A549 (cell line): ENCODE data around the gene POLR3GL. TPM values are rescaled to one million over a fixed set of nuclear protein-coding genes. Genes with fewer than 3 reads are reported as not detected.

ENCODE experiments used
- ATAC-seq, 2 experiments: fragments of 200-7000 bp in 1 of 2; fragments of >200 bp in 1 of 2; cut with Nextera tagmentation in 1 of 2; cut with Tn5 transposase in 1 of 2; 3 replicates each; pipeline versions ENCODE4 v1.8.0 to v1.9.1; 2018 to 2020; ENCODE audit warnings: mild to moderate bottlenecking in 1 of 2, moderate library complexity in 1 of 2
- CTCF ChIA-PET: fragments of 300-600 bp; sonication (Branson Sonifier 250); formaldehyde crosslinking; extraction: SDS; loops from one replicate; lab custom pipeline; 2021; ENCODE audit warnings: antibody characterized with exemption, inconsistent platforms; lab: Yijun Ruan, JAX
- POLR2A ChIA-PET: fragments of 350-600 bp; formaldehyde crosslinking; extraction: SDS; loops from one replicate; lab custom pipeline; 2021; ENCODE audit warnings: antibody characterized with exemption, inconsistent platforms; lab: Yijun Ruan, JAX
- DNase-seq, 2 experiments: peaks; one replicate each; pipeline versions ENCODE4 v3.0.0 to v3.0.0-alpha.2; 2011 to 2016; ENCODE audit warnings: low read depth in 1 of 2, low spot score in 1 of 2
- FAIRE-seq: peaks from 2 replicates; lab custom pipeline; 2011; peaks lifted over from hg19 to GRCh38; lab: Jason Lieb, UNC
- H3K27ac ChIP-seq, 2 experiments: fragments of >200 bp; sonication (Bioruptor Twin); formaldehyde crosslinking; 3 replicates each; pipeline ENCODE4 v1.5.1; 2016 to 2017
- H3K4me1 ChIP-seq: fragments of >200 bp; sonication (Bioruptor Twin); formaldehyde crosslinking; 3 replicates; pipeline ENCODE4 v1.6.1; 2016
- H3K4me2 ChIP-seq: fragments of >200 bp; sonication (Bioruptor Twin); formaldehyde crosslinking; 3 replicates; pipeline ENCODE4 v1.6.1; 2016
- H3K4me3 ChIP-seq: fragments of >200 bp; sonication (Bioruptor Twin); formaldehyde crosslinking; 3 replicates; pipeline ENCODE4 v1.5.1; 2016
- H3K9me3 ChIP-seq: fragments of >200 bp; sonication (Bioruptor Twin); formaldehyde crosslinking; 3 replicates; pipeline ENCODE4 v1.6.1; 2016
- CHD2 ChIP-seq: fragments of 150-350 bp; IDR thresholded peaks from 2 replicates; pipeline ENCODE4 v1.6.1; 2014; ENCODE audit warnings: low read length; ENCODE audit not compliant: partially characterized antibody
- CHD4 ChIP-seq: fragments of 200-600 bp; sonication (generic); IDR thresholded peaks from 2 replicates; pipeline ENCODE4 v1.6.1; 2016; ENCODE audit warnings: antibody characterized with exemption, mild to moderate bottlenecking, borderline replicate concordance
- ESRRA ChIP-seq: fragments of 150-350 bp; IDR thresholded peaks from 2 replicates; pipeline ENCODE4 v1.6.1; 2014; ENCODE audit warnings: mild to moderate bottlenecking, low read length, borderline replicate concordance
- FOSB ChIP-seq: fragments of 250-450 bp; sonication (Bioruptor Pico); IDR thresholded peaks from 2 replicates; pipeline ENCODE4 v1.5.0; 2020; ENCODE audit warnings: mild to moderate bottlenecking, moderate library complexity
- FOSL2 ChIP-seq, 2 experiments: fragments of 450-650 bp in 1 of 2; fragments of >200 bp in 1 of 2; sonication (Bioruptor Twin) in 1 of 2; formaldehyde crosslinking; IDR thresholded peaks; 2 replicates each; pipeline versions ENCODE4 v1.5.0 to v1.6.1; 2016 to 2020; ENCODE audit warnings: mild to moderate bottlenecking in 1 of 2, moderate library complexity in 1 of 2
- FOXS1 ChIP-seq: fragments of 250-450 bp; sonication (Bioruptor Pico); IDR thresholded peaks from 2 replicates; pipeline ENCODE4 v1.5.0; 2020; ENCODE audit warnings: mild to moderate bottlenecking, moderate library complexity
- HDAC2 ChIP-seq: fragments of 200-600 bp; sonication (generic); IDR thresholded peaks from 2 replicates; pipeline ENCODE4 v1.6.1; 2016
- HOXA7 ChIP-seq: fragments of 250-450 bp; sonication (Bioruptor Pico); IDR thresholded peaks from 2 replicates; pipeline ENCODE4 v1.5.0; 2020; ENCODE audit warnings: mild to moderate bottlenecking, moderate library complexity
- HOXB5 ChIP-seq: fragments of 250-450 bp; sonication (Bioruptor Pico); IDR thresholded peaks from 2 replicates; pipeline ENCODE4 v1.5.0; 2020; ENCODE audit warnings: mild to moderate bottlenecking, moderate library complexity
- JUN ChIP-seq, 2 experiments: fragments of >200 bp; sonication (Bioruptor Twin); formaldehyde crosslinking; IDR thresholded peaks; 2 replicates in 1 of 2; 3 replicates in 1 of 2; pipeline ENCODE4 v1.6.1; 2016 to 2017
- KDM1A ChIP-seq: fragments of 200-600 bp; sonication (generic); IDR thresholded peaks from 2 replicates; pipeline ENCODE4 v1.6.1; 2016; ENCODE audit warnings: low read depth, mild to moderate bottlenecking
- MAFK ChIP-seq: fragments of 450-650 bp; IDR thresholded peaks from 2 replicates; pipeline ENCODE4 v1.6.1; 2014; ENCODE audit not compliant: partially characterized antibody
- MYC ChIP-seq: IDR thresholded peaks from 2 replicates; pipeline ENCODE4 v1.6.1; 2012; ENCODE audit warnings: mild to moderate bottlenecking, inconsistent platforms, low read length, improper control_type of control experiment, borderline replicate concordance
- POLR2A ChIP-seq: IDR thresholded peaks from 2 replicates; pipeline ENCODE4 v1.6.1; 2012; ENCODE audit warnings: mild to moderate bottlenecking, low read length
- RAD21 ChIP-seq, 2 experiments: fragments of >200 bp in 1 of 2; sonication (Bioruptor Twin) in 1 of 2; formaldehyde crosslinking in 1 of 2; IDR thresholded peaks in 1 of 2; conservative IDR thresholded peaks in 1 of 2; 2 replicates in 1 of 2; 3 replicates in 1 of 2; pipeline ENCODE4 v1.6.1; 2012 to 2018; ENCODE audit warnings: inconsistent platforms in 1 of 2
- RCOR1 ChIP-seq: fragments of 150-350 bp; IDR thresholded peaks from 2 replicates; pipeline ENCODE4 v1.6.1; 2014; ENCODE audit warnings: antibody characterized with exemption, low read length, low read depth
- RFX5 ChIP-seq: fragments of 450-650 bp; IDR thresholded peaks from 2 replicates; pipeline ENCODE4 v1.7.1; 2014; ENCODE audit warnings: antibody characterized with exemption, mild to moderate bottlenecking, moderate library complexity
- SREBF2 ChIP-seq: fragments of 450-650 bp; IDR thresholded peaks from 2 replicates; pipeline ENCODE4 v1.6.1; 2014; ENCODE audit warnings: mild to moderate bottlenecking, moderate library complexity
- TFCP2L1 ChIP-seq: fragments of 250-450 bp; sonication (Bioruptor Pico); IDR thresholded peaks from 2 replicates; pipeline ENCODE4 v1.5.0; 2021; ENCODE audit warnings: mild to moderate bottlenecking
- TP53 ChIP-seq: fragments of 250-450 bp; sonication (Bioruptor Pico); IDR thresholded peaks from 2 replicates; pipeline ENCODE4 v1.5.0; 2021; ENCODE audit warnings: mild to moderate bottlenecking, moderate library complexity
- ZSCAN20 ChIP-seq: fragments of 250-450 bp; sonication (Bioruptor Pico); IDR thresholded peaks from 2 replicates; pipeline ENCODE4 v1.8.0; 2022; ENCODE audit warnings: mild to moderate bottlenecking, moderate library complexity
- WGBS: methylation state at CpG from one replicate; pipeline ENCODE4 v1.1.6; 2017; ENCODE audit errors: missing lambda C conversion rate; 5-methylcytosine and 5-hydroxymethylcytosine counted together
- polyA plus RNA-seq, 4 experiments: library from polyadenylated mRNA; depleted of rRNA in 3 of 4; stranded (reverse); fragments of >200 nt; fragmentation: RNase III in 1 of 4; extraction: RNeasy Plus Mini Kit Qiagen cat#74134 plus additional on column Dnase treatment in 1 of 4; gene quantifications; 2 replicates in 3 of 4; 3 replicates in 1 of 4; pipeline ENCODE4 v1.2.3, GENCODE V29; 2011 to 2017
- TF ChIP-seq, protein P1 (sequence below): IDR thresholded peaks from 2 replicates; pipeline ENCODE4 v1.6.1; 2012
- TF ChIP-seq, protein P2 (sequence below): fragments of >200 bp; sonication (Bioruptor Twin); formaldehyde crosslinking; IDR thresholded peaks from 2 replicates; pipeline ENCODE4 v1.6.1; 2016
- TF ChIP-seq, protein P3 (sequence below): IDR thresholded peaks from 2 replicates; pipeline ENCODE4 v1.6.1; 2012; ENCODE audit warnings: low read depth, borderline replicate concordance
- TF ChIP-seq, protein P4 (sequence below): fragments of >200 bp; sonication (Bioruptor Twin); formaldehyde crosslinking; IDR thresholded peaks from 3 replicates; pipeline ENCODE4 v1.5.1; 2016
- TF ChIP-seq, protein P5 (sequence below): fragments of 150-350 bp; IDR thresholded peaks from 2 replicates; pipeline ENCODE4 v1.6.1; 2014; ENCODE audit warnings: low read depth, mild to moderate bottlenecking, low read length

The POLR3GL gene
- polyA plus RNA-seq, 2 of the 4 experiments (the other 2 are of a cell fraction) = 12.6 to 15.7 TPM

DNA sequence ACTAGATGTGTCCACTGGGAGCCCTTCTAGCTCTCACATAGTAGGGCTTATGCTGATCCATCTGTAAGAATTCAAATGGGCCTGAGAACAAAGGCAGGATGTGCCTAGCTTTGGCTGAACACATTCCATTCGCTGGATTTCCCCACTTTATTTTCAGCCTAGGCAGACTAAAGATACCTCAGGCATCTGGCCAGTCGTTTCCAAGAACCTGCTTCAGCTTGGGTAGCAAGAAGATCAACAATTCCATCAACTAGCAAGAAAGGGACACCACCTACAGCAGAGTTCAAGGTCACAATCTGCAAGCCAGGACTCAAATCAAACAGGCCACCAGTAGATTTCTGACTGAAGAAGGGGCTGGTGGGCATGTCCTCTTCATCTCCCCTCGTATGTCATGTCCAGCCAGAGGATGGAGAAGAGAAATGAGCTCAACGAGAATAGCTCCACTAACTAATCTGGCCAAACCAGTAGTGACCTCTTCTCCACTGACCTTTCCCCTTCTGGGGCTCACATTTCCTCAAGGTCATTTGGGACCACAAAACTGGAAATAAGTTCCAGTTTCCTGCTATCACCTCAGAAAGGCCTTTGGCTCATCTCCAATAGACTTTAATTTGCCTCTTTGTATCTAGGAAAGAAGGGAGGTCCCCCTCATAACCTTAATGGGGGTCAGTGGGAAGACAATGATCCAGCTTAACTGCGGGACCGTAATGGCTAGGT lies 17.7 kb downstream of the POLR3GL start:
- WGBS = 72% methylated on average over 6 of the region's 6 CpGs
- ChIA-PET CTCF (interaction anchor here (1.4 to 24.2 kb wide), 5 partner anchors 10 to 90 kb away, joined by 5 to 566 read pairs (median 110); partner anchors contain the start of genes ANKRD34A, HJV, POLR3GL and RBM8A), POLR2A (no interaction called here)
- H3K4me2 ChIP-seq = no peak overlapping the region
- FAIRE-seq (no peak), ATAC-seq (no peak), DNase-seq (no peak)
- H3K9me3 ChIP-seq = no peaks in the 10 kb centered on the region
- H3K4me3 ChIP-seq = no peak overlapping the region
- TF ChIP-seq TFCP2L1 (CRISPR knock-in tag) (no peak), RCOR1 (no peak), TP53 (CRISPR knock-in tag) (no peak)
- H3K27ac ChIP-seq = no peak overlapping the region
- peaks cover 22% of the 10 kb centered on the region; the same call in 2 of the 3 replicates for H3K4me1 ChIP-seq

DNA sequence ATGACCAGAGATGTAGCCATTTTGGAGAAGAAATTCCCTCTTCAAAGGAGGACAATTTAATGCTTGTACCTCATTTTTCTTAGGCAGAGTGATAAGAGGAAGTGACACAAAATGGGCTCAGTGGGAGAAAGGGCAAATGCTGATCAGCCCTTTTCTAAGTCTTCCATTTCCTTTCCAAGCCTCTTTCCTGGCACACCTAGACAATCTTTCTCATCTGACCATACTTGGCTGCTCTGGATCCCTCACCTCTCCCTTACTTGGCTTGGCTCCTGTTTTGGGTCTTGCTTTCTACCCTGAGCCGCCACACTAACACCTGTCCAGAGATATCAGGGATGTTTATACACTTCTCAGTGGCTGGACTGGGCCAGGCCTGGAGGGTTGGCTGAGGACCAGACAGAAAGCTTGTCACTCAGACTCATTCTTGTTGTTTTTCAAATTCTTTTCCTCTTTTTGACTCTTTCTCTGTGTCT lies 18.8 kb downstream of the POLR3GL start:
- DNase-seq = no peak
- POLR2A ChIA-PET = no interaction called here
- TF ChIP-seq MAFK = no peak
- no peak for TF ChIP-seq CHD2
- TF ChIP-seq, protein P1, sequence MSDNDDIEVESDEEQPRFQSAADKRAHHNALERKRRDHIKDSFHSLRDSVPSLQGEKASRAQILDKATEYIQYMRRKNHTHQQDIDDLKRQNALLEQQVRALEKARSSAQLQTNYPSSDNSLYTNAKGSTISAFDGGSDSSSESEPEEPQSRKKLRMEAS = no peak
- TF ChIP-seq CHD4 = no peak
- no peak for TF ChIP-seq HDAC2
- TF ChIP-seq MYC = no peak
- TF ChIP-seq, protein P2, sequence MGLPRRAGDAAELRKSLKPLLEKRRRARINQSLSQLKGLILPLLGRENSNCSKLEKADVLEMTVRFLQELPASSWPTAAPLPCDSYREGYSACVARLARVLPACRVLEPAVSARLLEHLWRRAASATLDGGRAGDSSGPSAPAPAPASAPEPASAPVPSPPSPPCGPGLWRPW = no peak
- no peak for TF ChIP-seq JUN (IDR thresholded peaks at IDR 0.05)
- TF ChIP-seq, all 56 proteins: peak for 0

DNA sequence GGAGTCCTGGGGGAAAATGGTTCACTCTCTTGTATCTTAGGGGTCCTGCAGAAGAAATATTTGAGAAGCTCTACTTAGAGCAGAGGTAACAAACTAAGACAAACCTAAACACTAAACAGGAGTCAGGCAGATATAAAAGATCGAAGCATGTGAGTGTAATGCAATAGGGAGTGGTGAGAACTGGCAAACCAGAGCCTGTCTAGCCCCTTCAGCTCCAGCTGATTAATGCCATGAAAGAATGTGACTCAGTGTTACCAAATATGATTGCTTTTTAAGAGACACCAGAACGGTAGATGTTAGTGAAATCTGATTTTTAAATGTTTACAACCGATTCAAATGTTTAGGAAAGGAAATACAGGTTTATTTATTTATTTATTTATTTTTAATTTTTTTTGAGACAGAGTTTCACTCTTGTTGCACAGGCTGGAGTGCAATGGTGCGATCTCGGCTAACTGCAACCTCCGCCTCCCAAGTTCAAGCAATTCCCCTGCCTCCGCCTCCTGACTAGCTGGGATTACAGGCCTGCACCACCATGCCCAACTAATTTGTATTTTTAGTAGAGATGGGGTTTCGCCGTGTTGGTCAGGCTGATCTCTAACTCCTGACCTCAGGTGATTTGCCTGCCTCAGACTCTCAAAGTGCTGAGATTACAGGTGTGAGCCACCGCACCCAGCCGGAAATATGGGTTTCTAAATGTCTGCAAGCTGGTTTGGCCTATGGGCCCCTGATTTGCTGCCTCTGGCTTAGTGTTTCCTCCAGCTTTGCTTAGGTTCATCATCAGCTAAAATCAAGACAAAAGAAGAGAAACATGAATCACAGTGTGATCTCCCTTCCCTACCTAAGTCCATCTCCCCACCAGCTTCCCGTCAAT lies 19.7 kb downstream of the POLR3GL start:
- no peak for FAIRE-seq
- no peak for TF ChIP-seq SREBF2
- TF ChIP-seq, protein P2 = no peak
- no peak for TF ChIP-seq HOXB5 (CRISPR knock-in tag)
- TF ChIP-seq, protein P3, sequence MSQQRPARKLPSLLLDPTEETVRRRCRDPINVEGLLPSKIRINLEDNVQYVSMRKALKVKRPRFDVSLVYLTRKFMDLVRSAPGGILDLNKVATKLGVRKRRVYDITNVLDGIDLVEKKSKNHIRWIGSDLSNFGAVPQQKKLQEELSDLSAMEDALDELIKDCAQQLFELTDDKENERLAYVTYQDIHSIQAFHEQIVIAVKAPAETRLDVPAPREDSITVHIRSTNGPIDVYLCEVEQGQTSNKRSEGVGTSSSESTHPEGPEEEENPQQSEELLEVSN = no peak
- no peak for TF ChIP-seq ESRRA
- TF ChIP-seq FOXS1 (CRISPR knock-in tag) = no peak
- TF ChIP-seq HOXA7 (CRISPR knock-in tag) = no peak
- no peak for TF ChIP-seq FOSL2 (IDR thresholded peaks at IDR 0.05)
- no peak for TF ChIP-seq FOSL2 (CRISPR knock-in tag; IDR thresholded peaks at IDR 0.05)
- TF ChIP-seq POLR2A = no peak
- TF ChIP-seq FOSB = no peak
- TF ChIP-seq, protein P4, sequence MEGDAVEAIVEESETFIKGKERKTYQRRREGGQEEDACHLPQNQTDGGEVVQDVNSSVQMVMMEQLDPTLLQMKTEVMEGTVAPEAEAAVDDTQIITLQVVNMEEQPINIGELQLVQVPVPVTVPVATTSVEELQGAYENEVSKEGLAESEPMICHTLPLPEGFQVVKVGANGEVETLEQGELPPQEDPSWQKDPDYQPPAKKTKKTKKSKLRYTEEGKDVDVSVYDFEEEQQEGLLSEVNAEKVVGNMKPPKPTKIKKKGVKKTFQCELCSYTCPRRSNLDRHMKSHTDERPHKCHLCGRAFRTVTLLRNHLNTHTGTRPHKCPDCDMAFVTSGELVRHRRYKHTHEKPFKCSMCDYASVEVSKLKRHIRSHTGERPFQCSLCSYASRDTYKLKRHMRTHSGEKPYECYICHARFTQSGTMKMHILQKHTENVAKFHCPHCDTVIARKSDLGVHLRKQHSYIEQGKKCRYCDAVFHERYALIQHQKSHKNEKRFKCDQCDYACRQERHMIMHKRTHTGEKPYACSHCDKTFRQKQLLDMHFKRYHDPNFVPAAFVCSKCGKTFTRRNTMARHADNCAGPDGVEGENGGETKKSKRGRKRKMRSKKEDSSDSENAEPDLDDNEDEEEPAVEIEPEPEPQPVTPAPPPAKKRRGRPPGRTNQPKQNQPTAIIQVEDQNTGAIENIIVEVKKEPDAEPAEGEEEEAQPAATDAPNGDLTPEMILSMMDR = no peak
- TF ChIP-seq HDAC2 = no peak
- TF ChIP-seq KDM1A = no peak
- no peak for TF ChIP-seq RFX5
- no peak for TF ChIP-seq CHD4
- no peak for TF ChIP-seq ZSCAN20 (CRISPR knock-in tag)
- no peak for TF ChIP-seq RAD21 (conservative IDR thresholded peaks at IDR 0.05 in 1 of 2, IDR thresholded peaks at IDR 0.05 in 1 of 2)
- TF ChIP-seq TFCP2L1 (CRISPR knock-in tag) = no peak
- TF ChIP-seq, protein P5, sequence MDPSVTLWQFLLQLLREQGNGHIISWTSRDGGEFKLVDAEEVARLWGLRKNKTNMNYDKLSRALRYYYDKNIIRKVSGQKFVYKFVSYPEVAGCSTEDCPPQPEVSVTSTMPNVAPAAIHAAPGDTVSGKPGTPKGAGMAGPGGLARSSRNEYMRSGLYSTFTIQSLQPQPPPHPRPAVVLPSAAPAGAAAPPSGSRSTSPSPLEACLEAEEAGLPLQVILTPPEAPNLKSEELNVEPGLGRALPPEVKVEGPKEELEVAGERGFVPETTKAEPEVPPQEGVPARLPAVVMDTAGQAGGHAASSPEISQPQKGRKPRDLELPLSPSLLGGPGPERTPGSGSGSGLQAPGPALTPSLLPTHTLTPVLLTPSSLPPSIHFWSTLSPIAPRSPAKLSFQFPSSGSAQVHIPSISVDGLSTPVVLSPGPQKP = no peak
- Histone ChIP-seq H3K9me3 (no peaks in the 10 kb centered on the region), H3K4me1 (peaks cover 17% of the 10 kb centered on the region; the same call in 2 of the 3 replicates), H3K4me2 (no peak overlapping the region), H3K27ac (no peak overlapping the region), H3K4me3 (no peak overlapping the region)
- ChIA-PET POLR2A (no interaction called here), CTCF (interaction anchor here (1.4 to 24.2 kb wide), 4 partner anchors 8 to 74 kb away, joined by 3 to 566 read pairs (median 76); partner anchors contain the start of genes HJV, ITGA10 and TXNIP)
- WGBS = 84% methylated on average over 12 of the region's 12 CpGs
- no peak for ATAC-seq
- DNase-seq = no peak

More for the DNA sequence above, 18.8 kb downstream of the POLR3GL start:
- no peak overlapping the region for H3K27ac ChIP-seq
- WGBS = 75% methylated on average over 1 of the region's 1 CpG
- no peaks in the 10 kb centered on the region for H3K9me3 ChIP-seq
- H3K4me1 ChIP-seq = peaks cover 22% of the 10 kb centered on the region; the same call in 2 of the 3 replicates
- H3K4me2 ChIP-seq = no peak overlapping the region
- no peak for FAIRE-seq
- ATAC-seq = no peak
- CTCF ChIA-PET = interaction anchor here (1.4 to 24.2 kb wide), 4 partner anchors 8 to 56 kb away, joined by 4 to 566 read pairs (median 76); partner anchors contain the start of genes HJV, RBM8A and TXNIP
- no peak overlapping the region for H3K4me3 ChIP-seq
